ENCODE measurements around the gene TMEM42. TPM values are rescaled to one million over a fixed set of nuclear protein-coding genes. Genes with fewer than 3 reads are reported as not detected.
"Not testable (repeated sequence)": the region's sequence is repeated elsewhere in the genome, so short reads cannot be mapped to it uniquely, and the experiment has no call there.

TMEM42 gene
- total and polyA plus RNA-seq, 2 experiments from 2014 or later, result 14.7 to 22.2 TPM

DNA sequence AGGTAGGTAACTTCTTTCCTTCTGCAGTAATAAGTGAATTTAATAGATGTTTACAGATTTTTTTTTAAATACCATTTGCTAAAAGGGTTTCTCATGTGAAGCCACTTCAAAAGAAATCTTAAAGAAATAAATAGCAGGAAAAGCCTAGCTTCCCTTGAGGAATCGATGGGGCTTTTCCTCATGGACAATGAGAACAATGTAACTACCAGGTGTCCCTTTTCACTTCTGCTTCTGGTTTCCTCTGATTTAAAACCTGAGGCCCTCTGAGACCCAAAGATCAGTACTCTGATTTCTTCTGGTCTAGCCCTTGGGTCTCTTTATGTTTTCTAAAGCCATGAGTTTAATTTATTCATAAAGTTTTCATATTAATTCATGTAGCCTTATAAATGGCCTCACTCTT lies 13.1 kb upstream of the TMEM42 start:
- Histone ChIP-seq H3K27ac (no peak overlapping the region), H3K9me2 (replicated peaks; ENCODE audit: insufficient read depth) (peaks cover 2% of the 10 kb centered on the region), H3K36me3 (replicated peaks; ENCODE audit: insufficient read depth, low read depth) (no peaks in the 10 kb centered on the region), H3K4me2 (no peak overlapping the region), H3K4me1 (ENCODE audit: insufficient read depth) (peaks cover 14% of the 10 kb centered on the region), H3K9me3 (ENCODE audit: low read depth) (no peaks in the 10 kb centered on the region), H3K79me2 (no peaks in the 10 kb centered on the region), H2AFZ (no peak overlapping the region), H4K20me1 (ENCODE audit: insufficient read depth, poor library complexity, severe bottlenecking) (no peaks in the 10 kb centered on the region), H3K4me3 (no peak overlapping the region), H3K27me3 (no peaks in the 10 kb centered on the region)
- no peak for DNase-seq (ENCODE audit: low spot score)
- TF ChIP-seq, protein P1, sequence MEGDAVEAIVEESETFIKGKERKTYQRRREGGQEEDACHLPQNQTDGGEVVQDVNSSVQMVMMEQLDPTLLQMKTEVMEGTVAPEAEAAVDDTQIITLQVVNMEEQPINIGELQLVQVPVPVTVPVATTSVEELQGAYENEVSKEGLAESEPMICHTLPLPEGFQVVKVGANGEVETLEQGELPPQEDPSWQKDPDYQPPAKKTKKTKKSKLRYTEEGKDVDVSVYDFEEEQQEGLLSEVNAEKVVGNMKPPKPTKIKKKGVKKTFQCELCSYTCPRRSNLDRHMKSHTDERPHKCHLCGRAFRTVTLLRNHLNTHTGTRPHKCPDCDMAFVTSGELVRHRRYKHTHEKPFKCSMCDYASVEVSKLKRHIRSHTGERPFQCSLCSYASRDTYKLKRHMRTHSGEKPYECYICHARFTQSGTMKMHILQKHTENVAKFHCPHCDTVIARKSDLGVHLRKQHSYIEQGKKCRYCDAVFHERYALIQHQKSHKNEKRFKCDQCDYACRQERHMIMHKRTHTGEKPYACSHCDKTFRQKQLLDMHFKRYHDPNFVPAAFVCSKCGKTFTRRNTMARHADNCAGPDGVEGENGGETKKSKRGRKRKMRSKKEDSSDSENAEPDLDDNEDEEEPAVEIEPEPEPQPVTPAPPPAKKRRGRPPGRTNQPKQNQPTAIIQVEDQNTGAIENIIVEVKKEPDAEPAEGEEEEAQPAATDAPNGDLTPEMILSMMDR (IDR thresholded peaks at IDR 0.05; ENCODE audit: poor library complexity), result no peak
- TF ChIP-seq EZH2 (IDR thresholded peaks at IDR 0.05; ENCODE audit: borderline replicate concordance) (no peak), EZH2phosphoT487 (IDR thresholded peaks at IDR 0.05; ENCODE audit: low read depth, severe bottlenecking, unreplicated experiment) (no peak)
- 91% methylated on average over 1 of the region's 1 CpG for WGBS (ENCODE audit: low lambda C conversion rate, missing lambda C conversion rate)

DNA sequence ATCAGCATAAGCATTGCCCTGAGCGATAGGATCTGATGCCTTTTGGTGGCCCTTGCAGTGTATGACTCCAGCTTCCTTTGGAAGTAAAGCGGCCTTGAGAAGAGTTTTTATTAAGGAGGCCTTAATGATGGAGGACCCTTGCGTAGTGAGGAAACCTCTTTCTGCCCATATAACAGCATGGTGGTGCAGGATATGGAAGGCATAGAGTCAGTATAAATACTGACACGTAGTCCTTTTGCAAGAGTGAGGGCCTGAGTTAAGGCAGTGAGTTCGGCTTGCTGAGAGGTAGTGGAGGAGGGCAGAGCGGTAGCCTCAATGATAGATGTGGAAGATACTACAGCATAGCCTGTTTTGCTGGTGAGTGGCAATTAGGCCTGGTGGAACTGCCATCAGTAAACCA lies 5.0 kb upstream of the TMEM42 start:
- not testable (repeated sequence) for H3K4me3 ChIP-seq; H3K36me3 ChIP-seq (replicated peaks; ENCODE audit: insufficient read depth, low read depth); H3K79me2 ChIP-seq; H3K27me3 ChIP-seq; H3K27ac ChIP-seq; H3K9me2 ChIP-seq (replicated peaks; ENCODE audit: insufficient read depth); H3K4me1 ChIP-seq (ENCODE audit: insufficient read depth); H2AFZ ChIP-seq; H3K4me2 ChIP-seq; DNase-seq (ENCODE audit: low spot score); H3K9me3 ChIP-seq (ENCODE audit: low read depth); H4K20me1 ChIP-seq (ENCODE audit: insufficient read depth, poor library complexity, severe bottlenecking)
- 99% methylated on average over 6 of the region's 6 CpGs for WGBS (ENCODE audit: low lambda C conversion rate, missing lambda C conversion rate)

DNA sequence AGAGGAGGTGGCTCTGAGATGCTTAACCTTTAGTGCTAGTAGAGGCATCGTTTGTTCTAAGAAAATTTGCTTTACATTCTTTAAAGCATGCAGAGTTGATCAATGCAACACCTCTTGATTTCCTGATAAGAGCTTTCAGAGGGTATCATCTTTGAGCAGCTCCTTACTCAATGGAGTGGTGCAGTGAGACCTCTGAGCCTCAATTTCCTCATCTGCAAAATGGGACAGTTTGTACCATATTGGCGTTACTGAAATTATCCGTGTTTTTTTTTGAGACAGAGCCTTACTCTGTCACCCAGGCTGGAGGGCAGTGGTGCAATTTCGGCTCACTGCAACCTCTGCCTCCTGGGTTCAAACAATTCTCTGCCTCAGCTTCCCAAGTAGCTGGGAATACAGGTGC lies 1.6 kb upstream of the TMEM42 start:
- no peak overlapping the region for H3K4me2 ChIP-seq
- no peak overlapping the region for H2AFZ ChIP-seq
- TF ChIP-seq, protein P1 (IDR thresholded peaks at IDR 0.05; ENCODE audit: poor library complexity), result no peak
- TF ChIP-seq EZH2phosphoT487 (IDR thresholded peaks at IDR 0.05; ENCODE audit: low read depth, severe bottlenecking, unreplicated experiment) (no peak), EZH2 (IDR thresholded peaks at IDR 0.05; ENCODE audit: borderline replicate concordance) (no peak)
- no peaks in the 10 kb centered on the region for H3K27me3 ChIP-seq
- peaks cover 5% of the 10 kb centered on the region for H3K79me2 ChIP-seq
- no peaks in the 10 kb centered on the region for H3K36me3 ChIP-seq (replicated peaks; ENCODE audit: insufficient read depth, low read depth)
- no peaks in the 10 kb centered on the region for H3K9me2 ChIP-seq (replicated peaks; ENCODE audit: insufficient read depth)
- H4K20me1 ChIP-seq (ENCODE audit: insufficient read depth, poor library complexity, severe bottlenecking), result no peaks in the 10 kb centered on the region
- WGBS (ENCODE audit: low lambda C conversion rate, missing lambda C conversion rate), result 97% methylated on average over 4 of the region's 4 CpGs
- H3K4me1 ChIP-seq (ENCODE audit: insufficient read depth), result peaks cover 10% of the 10 kb centered on the region
- no peaks in the 10 kb centered on the region for H3K9me3 ChIP-seq (ENCODE audit: low read depth)
- no peak overlapping the region for H3K27ac ChIP-seq
- DNase-seq (ENCODE audit: low spot score), result no peak
- no peak overlapping the region for H3K4me3 ChIP-seq

DNA sequence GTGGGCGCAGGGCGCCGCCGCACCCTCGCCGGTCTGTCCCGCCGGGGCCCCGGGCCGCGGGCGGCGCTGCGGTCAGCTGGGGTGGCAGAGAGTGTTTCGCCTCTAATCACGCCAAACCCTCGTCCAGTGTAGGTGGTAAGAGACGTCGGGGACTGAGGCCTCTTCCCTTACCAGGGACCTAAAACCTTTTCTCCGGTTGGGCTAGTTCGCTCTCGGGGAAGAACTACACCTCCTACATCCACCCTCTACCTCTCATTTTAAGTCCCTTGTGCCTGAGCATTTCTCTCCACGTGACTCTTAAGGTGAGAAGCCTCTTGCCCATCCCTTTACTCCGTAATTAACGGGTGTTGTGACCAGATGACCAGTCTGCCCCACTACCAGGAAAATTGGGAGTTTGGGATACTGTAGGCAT lies 520 bp downstream of the TMEM42 start:
- Histone ChIP-seq H3K79me2 (peaks cover 5% of the 10 kb centered on the region), H2AFZ (peak overlapping the region; percentile 94), H3K4me1 (ENCODE audit: insufficient read depth) (peaks cover 10% of the 10 kb centered on the region), H3K27me3 (no peaks in the 10 kb centered on the region), H3K4me2 (peak overlapping the region; percentile 88), H4K20me1 (ENCODE audit: insufficient read depth, poor library complexity, severe bottlenecking) (no peaks in the 10 kb centered on the region), H3K27ac (peak overlapping the region; percentile 94), H3K36me3 (replicated peaks; ENCODE audit: insufficient read depth, low read depth) (no peaks in the 10 kb centered on the region), H3K9me2 (replicated peaks; ENCODE audit: insufficient read depth) (no peaks in the 10 kb centered on the region), H3K4me3 (peak overlapping the region; percentile 53), H3K9me3 (ENCODE audit: low read depth) (no peaks in the 10 kb centered on the region)
- TF ChIP-seq, protein P1 (IDR thresholded peaks at IDR 0.05; ENCODE audit: poor library complexity), result no peak
- no peak for TF ChIP-seq EZH2phosphoT487 (IDR thresholded peaks at IDR 0.05; ENCODE audit: low read depth, severe bottlenecking, unreplicated experiment)
- no peak for TF ChIP-seq EZH2 (IDR thresholded peaks at IDR 0.05; ENCODE audit: borderline replicate concordance)
- no peak for DNase-seq (ENCODE audit: low spot score)
- 9% methylated on average over 11 of the region's 25 CpGs for WGBS (ENCODE audit: low lambda C conversion rate, missing lambda C conversion rate)

Measured in hepatocyte (in vitro differentiated cells).